AG04450 (cell line): ENCODE results near the gene NEUROD2. TPM values are rescaled to one million over a fixed set of nuclear protein-coding genes. Genes with fewer than 3 reads are reported as not detected.

Source experiments
- CTCF ChIA-PET: fragments of 300-600, 350-600 bp; formaldehyde crosslinking; extraction: SDS; loops from one replicate; lab custom pipeline; 2022; ENCODE audit warnings: antibody characterized with exemption, inconsistent platforms; lab: Charles Lee
- POLR2A ChIA-PET: fragments of 350-600 bp; formaldehyde crosslinking; extraction: SDS; loops from one replicate; lab custom pipeline; 2021; ENCODE audit warnings: antibody characterized with exemption, inconsistent platforms; lab: Yijun Ruan, JAX
- DNase-seq: peaks from one replicate; pipeline ENCODE4 v3.0.0-alpha.2; 2011; ENCODE audit warnings: low read depth, low spot score
- H3K27ac ChIP-seq: one replicate; pipeline ENCODE4 v1.5.1; 2012; ENCODE audit warnings: low read depth, low read length, control low read depth
- H3K27me3 ChIP-seq: one replicate; pipeline ENCODE4 v1.6.0; 2012; ENCODE audit warnings: low read length; ENCODE audit not compliant: control insufficient read depth, insufficient read depth
- H3K4me3 ChIP-seq: 2 replicates; pipeline ENCODE4 v1.5.1; 2011; ENCODE audit warnings: mild to moderate bottlenecking, low read depth, low read length, control low read depth
- H3K9me3 ChIP-seq: 2 replicates; pipeline ENCODE4 v1.5.1; 2012; ENCODE audit warnings: low read length; ENCODE audit not compliant: control insufficient read depth, insufficient read depth
- polyA plus RNA-seq: library from polyadenylated mRNA; depleted of rRNA; stranded (reverse); fragments of >200 nt; gene quantifications from 2 replicates; pipeline ENCODE4 v1.2.3, GENCODE V29; 2011
- TF ChIP-seq, protein P1 (sequence below): IDR thresholded peaks from 2 replicates; pipeline ENCODE4 v1.5.1; 2011; ENCODE audit warnings: low read depth, low read length, control low read depth, inconsistent platforms

NEUROD2 gene
- polyA plus RNA-seq, 1 experiment, result not detected

DNA sequence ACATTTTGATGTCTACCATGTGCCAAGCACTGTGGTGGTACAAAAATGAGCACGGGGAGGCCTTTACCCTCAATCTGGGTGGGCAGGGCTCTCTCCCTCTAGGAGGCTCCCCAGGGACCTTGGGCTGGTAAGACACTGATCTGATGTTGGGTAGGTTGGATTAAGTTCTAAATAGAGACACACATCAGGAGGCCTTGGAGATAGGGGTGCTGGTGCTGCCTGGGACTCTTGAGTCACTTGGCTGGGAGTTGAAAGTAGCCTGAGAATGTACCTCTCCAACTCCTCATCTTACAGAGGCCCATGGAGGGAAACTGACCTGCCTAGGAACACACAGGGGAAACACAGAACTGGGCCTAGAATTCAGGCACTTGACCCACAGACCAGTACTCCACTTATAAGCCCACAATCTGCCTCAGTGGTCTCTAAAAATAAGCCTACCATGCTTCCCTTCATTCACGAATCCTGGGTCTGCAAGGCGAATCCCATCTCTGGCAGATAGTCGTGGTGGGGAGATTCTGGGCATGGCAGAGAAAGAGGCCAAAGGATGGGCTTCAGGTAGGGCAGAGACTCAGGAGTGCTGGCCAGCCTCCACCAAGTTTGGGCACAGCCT, 1.8 kb upstream of the NEUROD2 start:
- no peak overlapping the region for H3K4me3 ChIP-seq
- no peak for DNase-seq
- H3K27ac ChIP-seq, result no peak overlapping the region
- H3K27me3 ChIP-seq, result peaks cover 64% of the 10 kb centered on the region
- TF ChIP-seq, protein P1, sequence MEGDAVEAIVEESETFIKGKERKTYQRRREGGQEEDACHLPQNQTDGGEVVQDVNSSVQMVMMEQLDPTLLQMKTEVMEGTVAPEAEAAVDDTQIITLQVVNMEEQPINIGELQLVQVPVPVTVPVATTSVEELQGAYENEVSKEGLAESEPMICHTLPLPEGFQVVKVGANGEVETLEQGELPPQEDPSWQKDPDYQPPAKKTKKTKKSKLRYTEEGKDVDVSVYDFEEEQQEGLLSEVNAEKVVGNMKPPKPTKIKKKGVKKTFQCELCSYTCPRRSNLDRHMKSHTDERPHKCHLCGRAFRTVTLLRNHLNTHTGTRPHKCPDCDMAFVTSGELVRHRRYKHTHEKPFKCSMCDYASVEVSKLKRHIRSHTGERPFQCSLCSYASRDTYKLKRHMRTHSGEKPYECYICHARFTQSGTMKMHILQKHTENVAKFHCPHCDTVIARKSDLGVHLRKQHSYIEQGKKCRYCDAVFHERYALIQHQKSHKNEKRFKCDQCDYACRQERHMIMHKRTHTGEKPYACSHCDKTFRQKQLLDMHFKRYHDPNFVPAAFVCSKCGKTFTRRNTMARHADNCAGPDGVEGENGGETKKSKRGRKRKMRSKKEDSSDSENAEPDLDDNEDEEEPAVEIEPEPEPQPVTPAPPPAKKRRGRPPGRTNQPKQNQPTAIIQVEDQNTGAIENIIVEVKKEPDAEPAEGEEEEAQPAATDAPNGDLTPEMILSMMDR, result no peak
- no peaks in the 10 kb centered on the region; the same call in 1 of the 2 replicates for H3K9me3 ChIP-seq
- ChIA-PET POLR2A (no interaction called here), CTCF (no interaction called here)

DNA sequence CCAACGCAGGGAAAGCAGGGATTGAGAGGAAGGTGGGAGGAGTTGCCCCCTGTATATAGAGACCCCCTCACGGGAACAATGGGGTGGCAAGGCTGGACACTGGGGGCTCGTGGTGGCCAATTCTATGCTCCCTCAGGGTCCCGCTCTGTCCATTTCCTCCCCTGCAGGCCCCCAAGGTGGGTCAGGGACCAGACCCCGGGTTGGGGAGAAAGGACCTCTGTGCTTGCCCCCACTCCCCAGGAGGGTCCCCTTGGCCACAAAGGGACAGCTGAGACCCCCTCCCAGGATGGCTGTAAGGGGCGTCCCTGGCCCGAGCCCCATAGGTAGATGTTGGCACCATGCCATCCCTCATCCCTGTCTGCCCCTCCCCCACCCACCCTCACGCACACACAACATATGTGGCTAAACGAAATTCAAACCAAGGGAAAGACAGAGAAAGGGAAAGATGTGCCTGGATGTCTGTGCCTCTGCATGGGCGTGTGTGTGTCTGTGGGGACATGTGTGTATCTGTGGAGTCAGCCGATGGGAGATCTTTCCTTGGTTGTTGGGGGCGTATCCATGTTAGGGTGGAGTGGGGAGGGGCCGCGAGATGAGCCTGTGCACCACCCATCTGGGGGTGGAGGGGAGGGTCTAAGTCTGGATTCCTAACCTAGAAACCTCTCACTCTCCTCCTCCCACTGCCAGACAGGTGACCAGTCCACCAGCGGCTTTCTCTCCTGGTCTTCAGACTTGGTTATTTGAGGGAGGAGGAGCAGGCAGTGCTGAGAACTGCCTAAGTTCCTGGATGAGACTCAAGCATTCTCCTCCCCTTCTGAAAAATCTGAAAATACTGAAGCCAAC, 642 bp upstream of the NEUROD2 start:
- Histone ChIP-seq H3K9me3 (peaks cover 3% of the 10 kb centered on the region; the same call in 1 of the 2 replicates), H3K27me3 (peaks cover 69% of the 10 kb centered on the region), H3K4me3 (no peak overlapping the region), H3K27ac (no peak overlapping the region)
- POLR2A ChIA-PET, result no interaction called here
- DNase-seq, result no peak
- CTCF ChIA-PET, result no interaction called here
- TF ChIP-seq, protein P1, result no peak

DNA sequence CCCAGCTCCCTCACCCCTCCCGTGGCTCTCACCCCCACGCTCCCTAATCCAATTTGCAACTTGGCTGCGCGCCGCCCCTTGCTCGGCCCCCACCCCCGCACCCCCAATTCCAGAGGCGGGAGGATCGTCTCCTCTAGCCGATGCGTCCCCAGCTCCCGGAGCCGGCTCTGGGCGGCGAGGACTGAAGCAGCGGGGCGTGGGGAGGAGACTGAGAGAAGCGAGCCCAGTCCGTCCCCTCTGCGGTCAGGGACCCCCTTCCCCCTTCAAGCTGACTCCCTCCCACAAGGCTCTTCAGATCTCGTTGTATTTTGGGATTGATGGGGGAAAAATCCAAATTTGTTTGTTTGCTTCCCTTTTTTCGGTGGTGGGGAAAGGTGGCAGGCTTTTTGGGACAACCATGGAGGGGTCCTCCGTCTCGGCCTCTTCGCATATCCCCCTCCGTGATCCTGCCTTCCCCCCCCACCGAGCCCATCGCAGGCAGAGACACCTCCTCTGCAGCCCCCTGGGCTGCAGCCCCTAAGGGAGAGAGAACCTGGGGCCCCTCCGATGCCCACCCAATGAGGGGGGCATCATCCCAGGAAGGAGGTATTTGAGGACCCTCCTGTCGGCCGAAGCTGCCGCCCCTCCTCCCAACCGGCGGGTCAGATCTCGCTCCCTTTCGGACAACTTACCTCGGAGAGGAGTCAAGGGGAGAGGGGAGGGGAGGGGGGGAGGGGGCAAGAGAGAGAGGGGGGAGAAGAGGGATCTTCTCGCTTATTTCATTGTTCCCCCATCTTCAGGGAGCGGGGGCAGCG, 466 bp downstream of the NEUROD2 start:
- ChIA-PET POLR2A (no interaction called here), CTCF (interaction anchor here (1.3 kb wide), 1 partner anchor 14 kb away, joined by 3 read pairs; no protein-coding TSS in a partner anchor)
- Histone ChIP-seq H3K9me3 (peaks cover 3% of the 10 kb centered on the region; the same call in 1 of the 2 replicates), H3K27ac (no peak overlapping the region), H3K27me3 (peaks cover 78% of the 10 kb centered on the region), H3K4me3 (no peak overlapping the region)
- TF ChIP-seq, protein P1, result no peak
- DNase-seq, result no peak

DNA sequence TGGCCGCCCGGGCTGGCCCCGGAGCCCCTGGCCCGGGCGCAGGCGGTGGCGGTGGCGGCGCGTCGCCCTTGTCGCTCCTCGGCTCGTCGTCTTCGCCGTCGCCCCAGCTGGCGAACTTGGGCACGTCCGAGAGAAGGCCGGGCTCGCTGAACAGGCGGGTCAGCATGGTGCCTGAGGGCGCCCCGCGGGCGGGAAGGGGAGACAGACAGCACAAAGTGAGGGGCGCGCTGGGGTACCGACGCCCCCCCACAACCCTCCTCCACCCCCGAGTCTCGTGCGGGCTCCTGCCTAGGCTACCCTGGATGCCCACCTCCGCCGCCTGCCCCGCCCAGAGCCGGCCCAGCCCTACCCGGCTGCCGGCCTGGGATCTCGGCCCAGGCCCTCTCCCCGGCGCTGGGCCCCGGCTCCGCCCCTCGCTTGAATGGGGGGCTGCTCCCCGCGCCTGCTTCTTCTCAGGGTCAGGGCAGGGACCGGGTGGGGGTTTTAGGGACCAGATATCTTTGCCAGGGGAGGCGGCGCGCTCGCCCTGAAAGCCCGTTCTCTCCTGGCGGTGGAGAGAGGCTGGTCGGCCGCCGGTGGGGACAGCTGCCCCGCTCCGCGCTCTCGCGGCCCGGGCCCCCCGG, 1.2 kb downstream of the NEUROD2 start:
- DNase-seq, result no peak
- peaks cover 82% of the 10 kb centered on the region for H3K27me3 ChIP-seq
- no peak overlapping the region for H3K4me3 ChIP-seq
- peaks cover 3% of the 10 kb centered on the region; the same call in 1 of the 2 replicates for H3K9me3 ChIP-seq
- POLR2A ChIA-PET, result no interaction called here
- TF ChIP-seq, protein P1, result no peak
- CTCF ChIA-PET, result interaction anchor here (1.3 to 1.5 kb wide), 2 partner anchors 15 kb away, joined by 3 to 7 read pairs; no protein-coding TSS in a partner anchor
- no peak overlapping the region for H3K27ac ChIP-seq
